Measurements from ENCODE around the gene GABBR2. TPM values are rescaled to one million over a fixed set of nuclear protein-coding genes. Genes with fewer than 3 reads are reported as not detected.

The GABBR2 gene
- total RNA-seq, 1 experiment from 2014 or later: 6.3 TPM

- no peak for DNase-seq (ENCODE audit: low read depth, low spot score)
- intact Hi-C loops (cut with micrococcal nuclease; ENCODE audit: unreplicated experiment): no loop called here
- POLR2A ChIA-PET: no interaction called here
- in situ Hi-C loops (cut with HindIII; ENCODE audit: low pct_unique_long_range_greater_than_20kb, low sequenced_read_pairs): no loop called here
- Histone ChIP-seq H3K27ac (ENCODE audit: low read length) (no peak overlapping the region), H3K4me3 (ENCODE audit: low read depth in 2 of 2, low read length in 2 of 2) (no peak overlapping the region), H3K9me3 (ENCODE audit: control insufficient read depth, insufficient read depth, low read depth, low read length) (no peaks in the 10 kb centered on the region), H3K36me3 (ENCODE audit: control insufficient read depth, insufficient read depth, low read length) (no peaks in the 10 kb centered on the region), H3K27me3 (ENCODE audit: control insufficient read depth, insufficient read depth, low read length) (no peaks in the 10 kb centered on the region), H3K4me1 (ENCODE audit: control insufficient read depth, insufficient read depth, low read length) (no peaks in the 10 kb centered on the region)
- TF ChIP-seq REST (IDR thresholded peaks at IDR 0.05; ENCODE audit: insufficient read depth in 1 of 2, low read depth in 2 of 2, low read length in 1 of 2) (no peak), SIN3A (IDR thresholded peaks at IDR 0.05; ENCODE audit: borderline replicate concordance, insufficient read depth, low read depth, low read length) (no peak), TCF7L2 (IDR thresholded peaks at IDR 0.05; ENCODE audit: low read depth, low read length) (no peak), CTCF (IDR thresholded peaks at IDR 0.05) (no peak)
- no peak for ATAC-seq
- CTCF ChIA-PET: no interaction called here
- no TSS peak for BruUV-seq (replicated peaks)
Measured at GRCh38 chr9:98504298-98505282, 204.1 kb downstream of the GABBR2 start.

GRCh38 chr9:98503867-98504266 lies 204.9 kb downstream of the GABBR2 start:
- H3K36me3 ChIP-seq (ENCODE audit: control insufficient read depth, insufficient read depth, low read length): no peaks in the 10 kb centered on the region
- ChIA-PET POLR2A (no interaction called here), CTCF (no interaction called here)
- no TSS peak for BruUV-seq (replicated peaks)
- intact Hi-C loops (cut with micrococcal nuclease; ENCODE audit: unreplicated experiment) (no loop called here), in situ Hi-C loops (cut with HindIII; ENCODE audit: low pct_unique_long_range_greater_than_20kb, low sequenced_read_pairs) (no loop called here)
- no peak for TF ChIP-seq POLR2AphosphoS5 (IDR thresholded peaks at IDR 0.05; ENCODE audit: low read depth, low read length)
- no peak for TF ChIP-seq SIN3A (IDR thresholded peaks at IDR 0.05; ENCODE audit: borderline replicate concordance, insufficient read depth, low read depth, low read length)
- no peak for TF ChIP-seq TCF7L2 (IDR thresholded peaks at IDR 0.05; ENCODE audit: low read depth, low read length)
- TF ChIP-seq REST (IDR thresholded peaks at IDR 0.05; ENCODE audit: insufficient read depth in 1 of 2, low read depth in 2 of 2, low read length in 1 of 2): no peak
- no peak for TF ChIP-seq CTCF (IDR thresholded peaks at IDR 0.05)
- no peaks in the 10 kb centered on the region for H3K4me1 ChIP-seq (ENCODE audit: control insufficient read depth, insufficient read depth, low read length)
- no peaks in the 10 kb centered on the region for H3K27me3 ChIP-seq (ENCODE audit: control insufficient read depth, insufficient read depth, low read length)
- H3K4me3 ChIP-seq (ENCODE audit: low read depth in 2 of 2, low read length in 2 of 2): no peak overlapping the region
- ATAC-seq: no peak
- no peak overlapping the region for H3K27ac ChIP-seq (ENCODE audit: low read length)
- no peak for DNase-seq (ENCODE audit: low read depth, low spot score)
- no peaks in the 10 kb centered on the region for H3K9me3 ChIP-seq (ENCODE audit: control insufficient read depth, insufficient read depth, low read depth, low read length)
